Activated B cell treated with CpG ODN at 0.5 μM for 24 hours (primary cell): ENCODE data around the gene FIP1L1. TPM values are rescaled to one million over a fixed set of nuclear protein-coding genes. Genes with fewer than 3 reads are reported as not detected.

Experiments used
- ATAC-seq: fragments of 200-7000 bp; cut with Tn5 transposase; one replicate; pipeline ENCODE4 v1.10.0; 2021; ENCODE audit warnings: low read depth, mild to moderate bottlenecking, moderate library complexity
- CTCF ChIA-PET: fragments of 350-600 bp; sonication (Branson Sonifier 250); formaldehyde crosslinking; loops from one replicate; lab custom pipeline; 2021; ENCODE audit warnings: antibody characterized with exemption; lab: Charles Lee
- POLR2A ChIA-PET: fragments of 350-600 bp; sonication (Branson Sonifier 250); formaldehyde crosslinking; loops from one replicate; lab custom pipeline; 2021; ENCODE audit warnings: antibody characterized with exemption; lab: Charles Lee
- DNase-seq: peaks from one replicate; pipeline ENCODE4 v3.0.0; 2022
- H3K27ac Mint-ChIP-seq: one replicate; pipeline ENCODE4 v1.8.0; 2020; ENCODE audit warnings: mixed read lengths
- H3K27me3 Mint-ChIP-seq: one replicate; pipeline ENCODE4 v1.8.0; 2021; ENCODE audit warnings: mixed read lengths
- H3K36me3 Mint-ChIP-seq: one replicate; pipeline ENCODE4 v1.8.0; 2021; ENCODE audit warnings: low read depth, mixed read lengths
- H3K4me1 Mint-ChIP-seq: one replicate; pipeline ENCODE4 v1.8.0; 2021; ENCODE audit warnings: mixed read lengths
- H3K4me3 Mint-ChIP-seq: one replicate; pipeline ENCODE4 v1.8.0; 2020; ENCODE audit warnings: mild to moderate bottlenecking, mixed read lengths
- H3K9me3 Mint-ChIP-seq: one replicate; pipeline ENCODE4 v1.8.0; 2020; ENCODE audit warnings: mixed read lengths
- CTCF ChIP-seq: fragments of 200-600 bp; IDR thresholded peaks from one replicate; pipeline ENCODE4 v1.8.0; 2022; ENCODE audit warnings: antibody characterized with exemption, mild to moderate bottlenecking
- intact Hi-C: fragments of 100-400 bp; cut with micrococcal nuclease; formaldehyde crosslinking; loops from one replicate; pipeline ENCODE4 v1.15.1; 2024
- total RNA-seq: library from RNA; stranded (reverse); gene quantifications from 2 replicates; pipeline ENCODE4 v1.2.3, GENCODE V29; 2022

FIP1L1 gene
- total RNA-seq, 1 donor from 2014 or later, result 80.1 TPM

DNA sequence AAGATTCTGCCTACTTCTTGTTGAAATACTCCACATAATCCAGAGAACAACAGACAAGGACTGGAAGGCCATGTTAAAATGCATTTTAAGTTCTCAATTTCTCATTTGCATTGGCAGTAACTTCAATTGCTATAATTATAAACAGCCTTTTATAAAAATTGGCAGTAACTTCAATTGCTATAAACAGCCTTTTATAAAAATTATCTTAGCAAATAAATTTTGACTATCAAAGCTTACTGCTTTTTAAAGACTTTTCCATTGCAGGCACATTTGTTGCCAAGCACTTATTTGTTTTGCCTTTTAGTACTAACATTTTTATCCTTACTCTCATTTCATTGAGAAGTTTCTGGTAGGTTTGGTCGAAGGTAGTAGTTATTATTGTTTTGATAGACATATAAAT lies 29.4 kb upstream of the FIP1L1 start:
- H3K4me1 Mint-ChIP-seq, result peaks cover 2% of the 10 kb centered on the region
- ChIA-PET CTCF (no interaction called here), POLR2A (interaction anchor here (0.7 kb wide), 2 partner anchors 40 to 132 kb away, joined by 3 to 4 read pairs; no protein-coding TSS in a partner anchor)
- no peak overlapping the region for H3K4me3 Mint-ChIP-seq
- ATAC-seq (no peak), DNase-seq (no peak)
- intact Hi-C loops, result no loop called here
- H3K36me3 Mint-ChIP-seq, result peaks cover 63% of the 10 kb centered on the region
- H3K9me3 Mint-ChIP-seq, result peaks cover 6% of the 10 kb centered on the region
- H3K27me3 Mint-ChIP-seq, result no peaks in the 10 kb centered on the region
- no peak for TF ChIP-seq CTCF
- no peak overlapping the region for H3K27ac Mint-ChIP-seq

DNA sequence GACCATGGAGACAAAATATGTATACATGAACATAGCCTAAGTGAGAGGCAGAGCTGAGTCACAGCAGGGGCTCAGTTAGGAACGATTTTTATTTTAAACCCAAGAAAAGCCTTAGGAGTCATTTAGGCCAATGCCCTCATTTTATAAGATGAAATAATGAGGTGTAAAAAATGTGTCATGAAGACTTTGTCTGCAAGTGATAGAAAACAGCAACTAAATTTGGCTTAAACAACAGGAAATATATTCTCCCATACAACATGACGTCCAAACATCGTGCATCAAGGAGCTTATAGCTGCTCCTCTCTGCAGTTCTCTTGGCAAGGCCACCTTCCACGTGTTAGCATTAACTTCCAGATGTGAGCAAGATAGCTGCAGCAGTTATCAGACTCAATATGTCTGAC lies 28.4 kb upstream of the FIP1L1 start:
- TF ChIP-seq CTCF, result no peak
- H3K27me3 Mint-ChIP-seq, result no peaks in the 10 kb centered on the region
- peaks cover 2% of the 10 kb centered on the region for H3K4me1 Mint-ChIP-seq
- H3K4me3 Mint-ChIP-seq, result no peak overlapping the region
- no peak overlapping the region for H3K27ac Mint-ChIP-seq
- POLR2A ChIA-PET, result no interaction called here
- peaks cover 61% of the 10 kb centered on the region for H3K36me3 Mint-ChIP-seq
- ATAC-seq (no peak), DNase-seq (no peak)
- CTCF ChIA-PET, result no interaction called here
- H3K9me3 Mint-ChIP-seq, result peaks cover 6% of the 10 kb centered on the region
- intact Hi-C loops, result no loop called here

- H3K36me3 Mint-ChIP-seq, result peaks cover 45% of the 10 kb centered on the region
- POLR2A ChIA-PET, result no interaction called here
- peaks cover 15% of the 10 kb centered on the region for H3K4me1 Mint-ChIP-seq
- DNase-seq (no peak), ATAC-seq (no peak)
- intact Hi-C loops, result no loop called here
- TF ChIP-seq CTCF, result no peak
- CTCF ChIA-PET, result no interaction called here
- H3K9me3 Mint-ChIP-seq, result no peaks in the 10 kb centered on the region
- H3K27ac Mint-ChIP-seq, result no peak overlapping the region
- H3K27me3 Mint-ChIP-seq, result no peaks in the 10 kb centered on the region
- H3K4me3 Mint-ChIP-seq, result no peak overlapping the region
Measured at GRCh38 chr4:53354012-53354722, 23.3 kb upstream of the FIP1L1 start.

DNA sequence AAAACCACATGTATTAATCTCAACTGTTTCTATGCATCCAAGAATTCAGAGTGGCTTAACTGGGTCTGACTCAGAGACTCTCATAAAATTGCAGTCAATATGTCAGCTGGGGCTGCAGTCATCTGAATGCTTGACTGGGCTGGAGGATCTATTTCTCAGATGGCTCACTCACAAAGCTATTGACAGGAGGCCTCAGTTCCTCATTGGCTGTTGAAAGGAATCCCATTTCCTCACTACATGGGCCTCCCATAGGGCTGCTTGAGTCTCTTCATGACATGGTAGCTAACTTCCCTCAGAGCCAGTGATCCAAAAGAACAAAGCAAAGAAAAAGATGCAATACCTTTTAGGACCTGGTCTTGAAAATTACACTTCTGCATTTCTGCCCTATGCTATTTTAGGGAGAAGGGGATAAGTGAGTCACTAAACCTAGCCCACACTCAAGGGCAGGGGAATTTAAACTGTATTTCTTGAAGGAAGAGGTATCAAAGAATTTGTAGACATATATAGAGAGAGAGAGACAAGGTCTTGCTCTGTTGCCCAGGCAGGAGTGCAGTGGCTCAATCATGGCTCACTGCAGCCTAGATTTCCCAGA lies 21.4 kb upstream of the FIP1L1 start:
- ChIA-PET POLR2A (interaction anchor here (1.5 kb wide), 1 partner anchor 22 kb away, joined by 4 read pairs; the partner anchor contains the start of gene FIP1L1), CTCF (no interaction called here)
- DNase-seq (no peak), ATAC-seq (peak; percentile 80)
- H3K36me3 Mint-ChIP-seq, result peaks cover 35% of the 10 kb centered on the region
- H3K27ac Mint-ChIP-seq, result peak overlapping the region; percentile 30
- intact Hi-C loops, result no loop called here
- no peaks in the 10 kb centered on the region for H3K9me3 Mint-ChIP-seq
- no peak overlapping the region for H3K4me3 Mint-ChIP-seq
- no peak for TF ChIP-seq CTCF
- H3K4me1 Mint-ChIP-seq, result peaks cover 31% of the 10 kb centered on the region
- no peaks in the 10 kb centered on the region for H3K27me3 Mint-ChIP-seq

DNA sequence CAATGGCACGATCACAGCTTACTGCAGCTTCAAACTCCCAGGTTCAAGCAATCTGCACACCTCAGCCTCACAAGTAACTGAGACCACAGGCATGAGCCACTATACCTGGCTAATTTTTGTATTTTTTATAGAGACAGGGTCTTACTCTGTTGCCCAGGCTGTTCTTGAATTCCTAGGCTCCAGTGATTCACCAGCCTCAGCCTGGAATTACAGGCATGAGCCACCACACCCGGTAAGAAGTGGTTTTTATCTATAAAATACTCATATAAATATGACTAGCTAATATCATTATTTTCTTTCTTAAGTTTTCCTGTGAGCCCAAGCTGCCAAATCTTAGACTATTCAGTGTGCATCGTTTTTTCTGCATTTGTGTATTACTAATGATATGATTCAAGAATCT lies 16.0 kb upstream of the FIP1L1 start:
- DNase-seq, result no peak
- H3K36me3 Mint-ChIP-seq, result peaks cover 25% of the 10 kb centered on the region
- intact Hi-C loops, result loop anchor here (10.0 kb wide), 1 partner anchor 497 kb away; the partner anchor contains the start of gene RASL11B
- H3K4me3 Mint-ChIP-seq, result no peak overlapping the region
- peaks cover 62% of the 10 kb centered on the region for H3K4me1 Mint-ChIP-seq
- no peaks in the 10 kb centered on the region for H3K27me3 Mint-ChIP-seq
- H3K9me3 Mint-ChIP-seq, result no peaks in the 10 kb centered on the region
- TF ChIP-seq CTCF, result no peak
- ChIA-PET POLR2A (no interaction called here), CTCF (no interaction called here)
- ATAC-seq, result no peak
- H3K27ac Mint-ChIP-seq, result no peak overlapping the region
